Myometrial cell (primary cell): ENCODE results near the gene EYS. TPM values are rescaled to one million over a fixed set of nuclear protein-coding genes. Genes with fewer than 3 reads are reported as not detected.

Experiments
- total RNA-seq: library from RNA; depleted of rRNA; stranded (reverse); fragments of >200 nt; gene quantifications from 2 replicates; pipeline ENCODE4 v1.2.3, GENCODE V29; 2015

The EYS gene
- under 0.01 and 0.29 TPM in 2 replicates for total RNA-seq

DNA sequence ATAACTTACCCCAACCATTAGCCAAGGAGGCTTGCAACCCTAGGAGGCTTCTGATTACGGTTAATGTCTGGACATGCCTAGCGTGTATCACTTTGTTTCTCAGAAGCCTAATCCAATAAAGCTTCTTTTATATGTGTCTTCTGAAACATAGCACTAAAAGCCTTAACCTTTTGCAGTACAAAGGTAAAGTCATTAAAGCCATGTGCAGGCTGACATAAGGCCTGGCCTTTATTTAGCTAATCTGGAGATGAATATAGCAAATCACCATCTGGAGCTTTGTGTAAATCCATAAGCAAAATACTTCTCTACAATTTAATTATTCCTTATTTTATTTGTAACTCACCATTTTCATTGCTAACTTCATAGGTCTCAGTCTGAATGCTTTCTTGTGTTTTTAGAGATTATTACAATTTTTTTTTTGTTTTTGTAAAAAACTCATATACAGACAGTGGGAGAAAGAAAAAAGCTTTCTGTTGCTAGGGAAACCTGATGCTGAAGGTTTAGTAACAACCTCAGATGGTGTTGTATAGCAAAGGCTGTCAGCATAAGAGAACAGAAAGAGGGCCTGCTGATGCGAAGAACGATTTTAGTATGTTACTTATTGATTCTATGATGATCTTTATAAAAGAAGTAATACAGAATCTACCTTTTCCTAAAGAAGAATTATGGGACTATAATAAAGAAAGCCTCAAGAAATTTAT, at the start of gene EYS:
TSS of gene EYS (minus strand) at position 101 of the 701 bp plus-strand sequence. CDS start 211,816 bp downstream, outside the sequence.

